ENCODE measurements around the gene TIA1. TPM values are rescaled to one million over a fixed set of nuclear protein-coding genes. Genes with fewer than 3 reads are reported as not detected.
"Not testable (repeated sequence)": the region's sequence is repeated elsewhere in the genome, so short reads cannot be mapped to it uniquely, and the experiment has no call there.

The TIA1 gene, protein sequence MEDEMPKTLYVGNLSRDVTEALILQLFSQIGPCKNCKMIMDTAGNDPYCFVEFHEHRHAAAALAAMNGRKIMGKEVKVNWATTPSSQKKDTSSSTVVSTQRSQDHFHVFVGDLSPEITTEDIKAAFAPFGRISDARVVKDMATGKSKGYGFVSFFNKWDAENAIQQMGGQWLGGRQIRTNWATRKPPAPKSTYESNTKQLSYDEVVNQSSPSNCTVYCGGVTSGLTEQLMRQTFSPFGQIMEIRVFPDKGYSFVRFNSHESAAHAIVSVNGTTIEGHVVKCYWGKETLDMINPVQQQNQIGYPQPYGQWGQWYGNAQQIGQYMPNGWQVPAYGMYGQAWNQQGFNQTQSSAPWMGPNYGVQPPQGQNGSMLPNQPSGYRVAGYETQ
- total RNA-seq (2014; rRNA removed; shearing (Covaris generic)): 47.2 and 52.4 TPM in 2 replicates

DNA sequence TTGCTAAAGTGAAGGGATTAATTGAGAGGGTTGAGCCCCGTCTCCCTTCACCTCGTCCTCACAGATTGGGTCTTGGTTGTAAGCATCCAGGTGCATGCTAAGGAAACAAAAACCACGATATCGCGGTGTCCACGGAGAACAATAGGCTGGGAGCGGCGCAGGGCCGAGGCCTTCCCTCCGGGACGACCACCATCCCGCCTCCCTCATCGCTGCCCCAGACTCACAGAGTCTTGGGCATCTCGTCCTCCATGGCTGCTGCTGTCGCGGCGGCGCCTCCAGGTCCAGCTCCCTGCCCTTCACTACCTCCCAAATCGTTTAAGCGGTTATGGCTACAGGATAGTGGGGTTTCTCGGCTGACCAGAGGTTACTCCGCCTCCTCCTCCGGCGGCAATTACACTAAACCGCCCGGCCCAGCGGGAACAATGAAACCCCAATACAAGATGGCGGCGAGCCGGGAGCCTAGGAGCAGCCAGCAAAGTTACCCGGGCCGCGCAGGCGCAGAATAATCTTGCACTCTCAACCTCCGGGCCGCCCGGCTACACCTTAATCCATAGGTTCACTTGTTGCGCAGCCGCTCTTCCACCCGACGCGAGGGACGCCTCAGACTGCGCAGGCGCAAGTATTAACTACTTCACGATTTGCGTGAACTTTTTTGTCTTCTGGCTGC is at the start of gene TIA1:
Gene TIA1, minus strand, starts transcription at position 448 of the 667 bp plus-strand sequence. Its CDS starts 198 bp downstream, at position 250.
- DNase-seq (ENCODE audit: low spot score): peak; percentile 98

DNA sequence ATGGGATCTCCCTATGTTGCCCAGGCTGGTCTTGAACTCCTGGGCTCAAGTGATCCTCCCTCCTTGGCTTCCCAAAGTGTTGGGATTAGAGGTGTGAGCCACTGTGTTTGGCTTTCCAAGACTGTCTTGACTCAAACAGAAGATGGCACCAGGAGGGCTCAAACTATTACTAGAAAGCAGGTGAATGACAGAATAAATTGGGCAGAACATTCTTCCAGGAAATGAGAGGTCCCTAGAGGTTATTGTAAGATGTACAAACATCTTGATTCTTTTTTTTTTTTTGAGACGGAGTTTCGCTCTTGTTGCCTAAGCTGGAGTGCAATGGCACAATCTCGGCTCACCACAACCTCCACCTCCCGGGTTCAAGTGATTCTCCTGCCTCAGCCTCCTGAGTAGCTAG is 49.4 kb upstream of the TIA1 start:
- not testable (repeated sequence) for DNase-seq (ENCODE audit: low spot score)

DNA sequence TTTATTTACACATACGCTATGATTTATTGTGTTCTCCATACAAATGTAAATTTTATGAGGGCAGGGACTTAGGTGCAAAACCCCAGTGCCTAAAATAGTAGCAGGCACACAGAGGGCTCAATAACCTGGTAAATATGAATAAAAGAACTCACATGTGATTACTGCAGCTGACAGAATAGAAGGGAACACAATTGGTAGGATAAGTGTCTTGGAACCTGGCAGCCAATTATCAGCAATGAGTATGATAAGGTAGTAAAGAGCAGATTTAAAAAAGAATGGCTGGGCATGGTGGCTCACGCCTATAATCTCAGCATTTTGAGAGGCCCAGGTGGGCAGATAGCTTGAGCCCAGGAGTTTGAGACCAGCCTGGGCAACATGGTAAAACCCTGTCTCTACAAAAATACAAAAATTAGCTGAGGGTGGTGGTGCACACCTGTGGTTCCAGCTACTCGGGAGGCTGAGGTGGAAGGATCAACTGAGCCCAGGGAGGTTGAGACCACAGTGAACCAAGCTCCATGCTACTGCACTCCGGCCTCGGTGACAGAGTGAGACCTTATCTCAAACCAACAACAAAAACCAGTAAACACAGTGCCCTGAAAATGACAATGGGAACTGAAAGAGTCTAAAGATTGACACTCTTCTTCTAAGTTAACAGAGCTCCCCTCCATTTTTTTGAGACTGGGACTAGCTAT is 35.2 kb upstream of the TIA1 start:
- DNase-seq (ENCODE audit: low spot score): no peak

DNA sequence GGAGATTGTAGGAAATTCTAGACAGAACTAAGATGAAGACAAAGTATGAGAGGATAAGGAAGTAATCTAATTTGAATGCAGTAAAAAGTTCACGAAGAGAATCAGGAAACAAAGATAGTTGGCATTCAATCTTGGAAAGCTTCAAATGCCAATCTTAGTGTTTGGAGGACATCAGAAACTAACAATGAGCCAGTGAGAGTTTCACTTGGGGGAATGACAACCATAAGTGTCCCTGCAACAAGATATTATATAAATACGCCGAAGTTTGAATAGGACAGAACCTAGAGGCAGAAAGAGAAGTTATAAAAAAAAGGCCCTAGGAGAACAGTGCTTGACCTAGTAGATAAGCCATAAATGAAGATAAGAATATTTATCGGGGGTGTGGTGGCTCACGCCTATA is 34.0 kb upstream of the TIA1 start:
- DNase-seq (ENCODE audit: low spot score): no peak

DNA sequence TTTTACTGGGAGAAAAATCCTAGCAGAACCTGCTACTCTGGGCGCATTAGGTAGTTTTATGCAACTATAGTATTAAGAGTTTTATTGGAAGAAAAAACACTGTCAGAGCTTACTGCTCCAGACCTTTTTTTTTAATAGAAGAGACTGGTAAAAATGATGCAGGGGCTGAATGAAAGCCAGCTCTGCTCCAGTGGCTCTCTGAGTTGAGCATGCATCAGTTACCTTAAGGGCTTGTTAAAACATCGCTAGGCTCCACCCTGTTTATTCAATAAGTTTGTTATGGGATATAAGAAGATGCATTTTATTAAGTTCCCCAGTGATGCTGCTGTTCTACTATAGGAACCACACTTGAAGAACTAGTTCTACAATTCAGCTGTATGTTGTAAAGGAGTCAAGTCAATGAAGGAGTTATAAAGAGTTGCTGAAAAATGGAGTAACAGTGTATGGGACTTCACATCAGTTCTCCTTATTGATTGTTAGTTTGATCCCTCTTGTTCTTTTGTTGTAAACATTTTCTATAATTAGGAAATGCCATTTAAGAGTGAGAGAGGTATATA is 31.9 kb upstream of the TIA1 start:
- no peak for DNase-seq (ENCODE audit: low spot score)

DNA sequence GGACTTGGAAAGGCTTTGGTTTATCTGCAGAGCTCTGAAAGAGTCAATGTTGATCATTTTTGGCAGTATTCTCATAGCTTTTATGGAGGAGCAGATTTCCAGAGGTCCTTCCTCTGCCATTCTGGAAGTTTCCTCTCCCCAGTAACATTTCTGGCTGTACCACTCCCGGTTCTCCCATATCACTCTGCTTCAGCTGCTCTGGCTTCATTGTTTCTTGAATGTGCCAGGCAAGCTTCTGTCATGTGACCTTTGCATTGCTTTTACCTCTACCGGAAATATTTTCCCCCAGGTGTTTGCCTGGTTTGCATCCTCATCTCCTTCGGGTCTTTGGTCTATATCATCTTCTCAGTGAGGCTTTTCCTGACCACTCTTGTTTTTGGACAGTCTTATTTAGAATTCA is 21.9 kb upstream of the TIA1 start:
- DNase-seq (ENCODE audit: low spot score): no peak

DNA sequence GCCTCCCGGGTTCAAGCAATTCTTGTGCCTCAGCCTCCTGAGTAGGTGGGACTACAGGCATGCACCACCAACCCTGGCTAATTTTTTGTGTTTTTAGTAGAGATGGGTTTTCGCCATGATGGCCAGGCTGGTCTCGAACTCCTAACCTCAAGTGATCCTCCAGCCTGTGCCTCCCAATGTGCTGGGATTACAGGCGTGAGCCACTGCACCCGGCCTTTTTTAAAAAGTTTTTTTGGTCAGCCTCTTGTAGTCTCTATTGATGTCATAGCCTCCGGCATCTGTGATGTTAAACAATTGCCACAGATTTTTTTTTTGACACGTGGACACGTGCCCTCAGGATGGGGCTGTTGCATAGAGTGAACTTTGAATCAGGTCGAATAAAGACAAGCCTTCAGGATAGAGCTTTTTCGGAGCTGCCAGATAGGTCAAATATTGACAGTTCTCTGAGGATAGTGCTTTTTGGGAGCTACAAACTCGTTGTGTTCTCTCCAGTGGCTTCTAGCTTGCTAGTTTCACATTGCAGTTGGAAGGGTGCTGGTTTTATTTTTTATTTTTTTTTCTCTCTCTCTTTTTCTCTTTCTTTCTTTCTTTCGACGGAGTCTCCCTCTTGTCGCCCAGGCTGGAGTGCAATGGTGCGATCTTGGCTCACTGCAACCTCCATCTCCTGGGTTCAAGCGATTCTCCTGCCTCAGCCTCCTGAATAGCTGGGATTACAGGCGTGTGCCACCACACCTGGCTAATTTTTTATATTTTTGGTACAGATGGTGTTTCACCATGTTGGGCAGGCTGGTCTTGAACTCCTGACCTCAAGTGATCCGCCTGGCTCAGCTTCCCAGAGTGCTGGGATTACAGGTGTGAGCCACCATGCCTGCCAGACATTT is 21.2 kb upstream of the TIA1 start:
- not testable (repeated sequence) for DNase-seq (ENCODE audit: low spot score)

DNA sequence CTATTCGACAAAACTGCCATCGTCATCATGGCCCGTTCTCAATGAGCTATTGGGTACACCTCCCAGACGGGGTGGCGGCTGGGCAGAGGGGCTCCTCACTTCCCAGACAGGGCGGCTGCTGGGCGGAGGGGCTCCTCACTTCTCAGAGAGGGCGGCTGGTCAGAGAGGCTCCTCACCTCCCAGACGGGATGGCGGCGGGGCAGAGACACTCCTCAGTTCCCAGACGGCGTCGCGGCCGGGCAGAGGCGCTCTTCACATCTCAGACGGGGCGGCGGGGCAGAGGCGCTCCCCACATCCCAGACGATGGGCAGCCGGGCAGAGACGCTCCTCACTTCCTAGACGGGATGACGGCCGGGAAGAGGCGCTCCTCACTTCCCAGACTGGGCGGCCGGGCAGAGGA is 18.5 kb upstream of the TIA1 start:
- DNase-seq (ENCODE audit: low spot score): not testable (repeated sequence)

DNA sequence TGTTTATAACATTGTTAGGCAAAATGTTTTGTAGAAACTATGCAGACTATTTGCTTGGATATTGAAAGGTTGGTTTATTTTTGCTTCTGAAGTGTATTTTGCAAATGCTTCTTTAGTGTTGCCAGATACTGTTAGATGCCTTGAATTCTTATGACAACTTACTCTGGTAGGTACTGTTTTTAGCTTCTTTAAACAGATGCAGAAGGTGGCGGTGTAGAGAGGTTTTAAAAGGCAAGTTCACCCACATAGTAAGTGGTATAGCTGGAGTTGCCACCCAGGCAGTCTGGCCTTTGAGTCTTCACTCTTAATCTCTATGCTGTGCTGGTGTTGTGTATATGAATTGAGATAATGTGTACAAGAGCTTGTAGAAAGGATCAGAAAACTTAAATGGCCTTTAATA is 13.1 kb upstream of the TIA1 start:
- no peak for DNase-seq (ENCODE audit: low spot score)

DNA sequence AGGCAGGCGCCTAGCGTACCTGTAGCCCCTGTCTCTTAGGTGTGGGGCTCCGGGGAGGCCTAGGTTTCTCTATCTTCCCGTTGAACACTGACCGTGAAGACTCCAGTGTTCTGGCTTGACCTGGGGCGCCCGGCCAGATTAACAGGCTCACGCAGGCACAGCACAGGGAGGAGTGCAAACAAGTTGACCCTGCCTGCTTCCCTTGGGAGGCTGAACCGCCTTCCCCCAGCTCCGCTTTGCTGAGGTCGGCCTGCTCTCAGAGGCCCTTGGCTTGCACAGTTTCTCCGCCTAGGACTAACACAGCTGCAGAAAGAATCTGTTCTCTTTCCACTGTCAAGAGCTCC is 10.1 kb upstream of the TIA1 start:
- no peak for DNase-seq (ENCODE audit: low spot score)

DNA sequence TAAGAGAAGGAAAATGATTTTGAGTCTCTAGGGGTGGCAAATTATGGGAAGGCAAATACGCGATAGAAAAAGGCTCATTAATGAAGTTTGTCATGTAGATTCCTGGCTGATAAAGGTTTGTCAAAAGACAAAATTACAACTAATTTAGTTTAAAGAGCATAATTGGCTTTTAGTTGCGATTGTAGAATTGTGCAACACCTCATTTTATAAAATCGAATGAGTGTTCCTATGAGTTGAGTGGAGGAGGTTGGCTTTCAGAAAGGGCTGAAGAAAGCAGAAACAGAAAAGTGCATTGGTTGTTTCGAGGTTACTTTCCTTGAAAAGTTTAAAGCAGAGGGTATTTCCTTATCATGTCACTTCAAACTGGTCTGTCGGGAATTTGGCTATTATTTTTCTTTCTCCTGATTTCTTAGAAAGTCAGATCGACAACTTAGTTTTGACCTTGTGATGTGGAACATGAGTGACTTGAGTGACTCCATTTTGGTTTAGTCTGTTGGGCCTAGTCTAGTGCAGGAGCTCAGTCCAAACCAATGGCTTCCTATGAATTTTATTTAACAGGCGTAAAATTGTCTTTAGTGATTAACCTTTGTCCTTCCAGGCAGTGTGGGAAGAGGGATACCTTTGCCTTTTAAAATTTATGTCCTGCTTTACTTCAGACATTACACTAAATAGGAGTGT is 7.3 kb upstream of the TIA1 start:
- no peak for DNase-seq (ENCODE audit: low spot score)

DNA sequence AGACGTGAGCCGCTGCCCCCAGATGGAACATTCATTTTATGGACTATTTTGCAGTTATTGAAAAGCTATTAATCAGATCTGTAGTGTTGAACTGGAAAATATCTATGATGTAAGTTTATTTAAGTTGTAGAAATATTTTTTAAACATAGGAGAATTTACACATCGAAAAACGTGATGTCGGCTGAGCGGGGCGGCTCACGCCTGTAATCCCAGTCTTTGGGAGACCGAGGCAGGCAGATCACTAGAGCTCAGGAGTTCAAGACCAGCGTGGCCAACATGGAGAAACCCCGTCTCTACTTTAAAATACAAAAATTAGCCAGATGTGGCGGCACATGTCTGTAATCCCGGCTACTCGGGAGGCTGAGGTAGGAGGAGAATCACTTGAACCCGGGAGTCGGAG is 2.0 kb upstream of the TIA1 start:
- DNase-seq (ENCODE audit: low spot score): no peak

DNA sequence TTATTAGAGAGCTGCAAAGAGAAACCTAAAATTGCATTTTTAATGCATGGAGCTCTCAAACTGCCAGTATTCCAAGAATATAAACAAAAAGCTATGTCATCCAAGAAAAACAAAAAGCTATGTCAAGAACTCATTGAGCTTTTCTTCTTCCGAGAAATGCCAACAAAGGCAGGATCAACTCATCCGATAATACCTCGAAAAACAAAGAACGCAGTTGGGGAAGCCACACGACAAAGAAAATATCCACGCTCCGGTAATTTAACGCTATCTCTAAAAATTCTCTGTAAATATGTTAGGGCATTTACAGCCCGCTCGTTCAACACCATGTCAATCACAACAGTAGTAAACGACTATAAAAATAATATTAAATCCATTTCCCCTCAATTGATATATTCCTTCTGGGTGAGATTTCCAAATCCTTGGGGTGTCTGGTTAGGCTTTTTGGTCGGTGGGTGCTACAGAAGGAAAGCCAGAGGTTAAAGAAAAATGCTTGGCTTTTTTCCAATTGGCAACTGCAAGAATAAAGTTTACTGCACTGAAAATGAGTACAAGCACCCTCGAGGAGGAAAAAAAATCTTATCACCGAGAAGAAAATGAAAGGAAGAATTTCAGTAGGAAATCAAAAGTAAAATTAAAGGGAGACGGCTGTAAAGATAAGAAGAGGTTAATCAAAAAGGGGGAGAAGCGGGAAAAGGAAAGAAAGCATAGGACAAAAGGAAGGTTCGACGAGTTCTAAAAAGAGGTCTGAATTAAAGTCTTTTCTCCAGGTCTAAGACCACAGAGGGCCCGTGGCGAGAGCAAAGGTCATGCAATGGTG is 856 bp downstream of the TIA1 start:
- no peak for DNase-seq (ENCODE audit: low spot score)

DNA sequence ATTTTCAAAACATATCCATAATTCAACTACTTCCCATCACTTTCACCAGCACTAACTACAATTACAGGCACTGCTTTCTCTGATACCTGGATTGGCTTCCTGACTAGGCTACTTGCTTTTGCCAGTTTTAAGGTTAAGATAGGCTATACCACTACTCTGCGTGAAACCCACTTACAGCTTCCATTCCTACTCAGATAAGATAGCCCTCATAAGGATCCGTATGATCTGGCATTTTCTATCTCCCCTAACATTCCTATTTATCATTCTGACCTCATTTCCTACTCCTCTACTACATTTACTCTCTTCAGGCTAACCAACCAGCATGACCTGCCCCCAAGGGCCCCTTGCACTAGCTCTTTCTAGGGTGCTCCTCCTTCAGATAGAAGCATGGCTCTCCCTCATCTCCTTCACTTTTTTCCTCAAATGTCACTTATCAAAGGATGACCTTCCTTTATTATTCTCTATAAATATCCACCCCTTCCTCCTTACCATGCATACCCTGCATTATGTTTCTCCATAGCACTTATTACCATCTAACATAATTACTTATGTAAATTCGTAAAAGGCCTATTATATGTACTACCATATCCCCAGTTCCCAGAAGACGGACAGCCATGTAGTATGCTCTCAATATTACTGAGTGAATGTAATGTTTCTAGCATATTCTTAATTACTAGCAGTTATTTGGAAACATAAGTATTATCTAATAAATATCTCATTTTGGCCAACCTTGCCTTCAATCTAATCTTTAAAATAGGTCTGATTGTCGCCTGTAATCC is 4.4 kb downstream of the TIA1 start:
- DNase-seq (ENCODE audit: low spot score): no peak

DNA sequence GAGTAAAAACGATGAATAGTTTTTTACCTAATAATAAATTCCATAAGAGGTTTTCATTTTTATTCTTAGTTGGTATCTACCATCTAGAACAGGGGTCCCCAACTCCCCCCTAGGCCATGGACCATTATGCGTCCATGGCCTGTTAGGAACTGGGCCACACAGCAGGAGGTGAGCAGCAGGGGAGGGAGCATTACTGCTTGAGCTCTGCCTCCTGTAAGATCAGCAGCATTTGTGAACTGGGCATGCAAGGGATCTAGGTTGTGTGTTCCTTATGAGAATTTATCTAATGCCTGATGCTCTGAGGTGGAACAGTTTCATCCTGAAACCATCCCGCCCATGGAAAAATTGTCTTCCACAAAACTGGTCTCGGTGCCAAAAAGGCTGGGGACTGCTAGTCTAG is 5.9 kb downstream of the TIA1 start:
- no peak for DNase-seq (ENCODE audit: low spot score)

DNA sequence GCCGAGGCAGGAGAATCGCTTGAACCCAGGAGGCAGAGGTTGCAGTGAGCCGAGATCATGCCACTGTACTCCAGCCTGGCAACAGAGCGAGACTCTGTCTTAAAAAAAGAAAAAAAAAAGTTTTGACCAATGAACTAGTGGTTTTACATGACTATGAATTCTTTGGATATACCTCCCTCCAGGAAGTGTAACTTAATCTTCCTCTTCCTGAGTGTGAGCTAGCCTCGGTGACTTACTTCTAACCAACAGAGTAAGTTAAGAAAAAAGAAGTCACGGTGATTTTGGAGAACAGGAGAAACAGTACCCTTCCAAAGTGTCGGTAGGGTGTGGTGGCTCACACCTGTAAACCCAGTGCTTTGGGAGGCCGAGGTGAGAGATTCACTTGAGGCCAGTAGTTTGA is 7.1 kb downstream of the TIA1 start:
- no peak for DNase-seq (ENCODE audit: low spot score)

DNA sequence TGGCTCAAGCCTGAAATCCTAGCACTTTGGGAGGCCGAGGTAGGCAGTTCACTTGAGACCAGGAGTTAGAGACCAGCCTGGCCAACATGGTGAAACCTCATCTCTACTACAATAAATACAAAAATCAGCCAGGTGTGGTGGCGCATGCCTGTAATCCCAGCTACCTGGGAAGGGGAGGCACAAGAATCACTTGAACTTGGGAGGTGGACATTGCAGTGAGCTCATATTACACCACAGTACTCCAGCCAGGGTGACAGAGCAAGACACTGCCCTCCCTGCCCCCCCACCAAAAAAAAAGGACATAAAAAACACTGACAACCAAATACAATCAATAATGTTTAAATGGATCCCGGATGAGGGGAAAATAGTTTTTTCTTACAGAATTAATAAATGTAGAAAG is 7.8 kb downstream of the TIA1 start:
- no peak for DNase-seq (ENCODE audit: low spot score)

DNA sequence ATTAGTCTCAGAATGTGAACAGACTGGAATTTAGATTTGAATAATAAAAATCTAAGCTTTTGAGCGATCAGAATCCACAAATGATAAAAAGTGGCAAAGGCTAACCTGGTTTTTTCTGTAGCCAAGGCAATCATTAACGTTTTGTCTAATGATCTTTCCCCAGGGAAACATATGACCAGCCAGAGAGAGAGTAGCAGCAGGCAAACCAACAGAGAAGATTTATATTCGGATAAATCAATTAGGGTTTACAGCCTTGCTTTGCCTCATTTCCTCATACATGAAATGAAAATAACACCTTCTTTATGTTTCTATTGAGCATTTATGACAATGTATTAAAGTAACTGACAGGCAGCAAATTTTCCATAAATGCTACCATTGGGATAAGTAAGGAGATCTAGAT is 14.5 kb downstream of the TIA1 start:
- DNase-seq (ENCODE audit: low spot score): no peak

DNA sequence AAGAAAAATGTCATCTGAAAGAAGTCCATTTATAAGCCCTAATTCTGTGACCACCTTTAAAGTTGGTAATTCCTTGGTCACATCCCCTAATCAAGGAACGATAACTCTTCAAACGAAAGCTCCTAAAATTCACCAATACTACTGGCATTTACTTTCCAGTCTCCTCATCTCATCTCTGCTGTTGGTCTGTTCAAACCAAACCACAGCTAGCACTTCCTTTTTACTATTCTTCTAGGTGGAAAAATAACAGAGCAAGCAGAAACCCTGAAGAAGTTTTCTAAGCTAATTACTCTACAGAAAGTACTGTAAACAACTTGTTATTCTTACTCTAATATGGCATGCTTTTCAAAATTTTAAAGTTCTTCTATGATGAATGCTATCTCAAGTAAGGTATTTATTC is 21.6 kb downstream of the TIA1 start:
- DNase-seq (ENCODE audit: low spot score): no peak
